ENCODE measurements around the gene CTBS.
A peak's percentile ranks its signal among the peaks of the same experiment; 100 is the strongest.
"Not testable (repeated sequence)": the region's sequence is repeated elsewhere in the genome, so short reads cannot be mapped to it uniquely, and the experiment has no call there.

CTBS gene

DNA sequence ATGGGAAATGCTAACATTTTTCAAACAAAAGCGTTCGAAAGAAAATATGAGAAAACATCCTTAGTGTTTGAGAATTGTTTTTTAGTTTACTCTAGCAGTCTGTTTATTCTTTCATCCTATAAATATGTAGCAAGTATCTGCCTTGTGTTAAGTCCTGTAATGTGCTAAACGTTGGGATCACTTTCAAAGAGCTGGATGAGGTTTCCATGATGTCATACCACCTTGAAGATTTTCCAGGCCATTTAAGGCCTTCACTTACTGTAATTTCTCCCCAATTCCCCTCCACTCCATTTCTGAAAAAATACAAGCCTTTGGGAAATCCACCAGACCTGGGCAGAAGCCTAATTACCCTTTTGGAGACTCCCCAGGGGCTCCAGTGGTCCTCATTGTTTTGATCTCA lies 24.2 kb upstream of the CTBS start:
- Histone ChIP-seq H4K8ac (ENCODE audit: low read depth, low read length) (no peak overlapping the region), H3K18ac (ENCODE audit: low read length) (no peak overlapping the region), H4K5ac (ENCODE audit: low read length) (no peak overlapping the region), H3K4ac (ENCODE audit: low read depth, low read length) (peak overlapping the region; percentile 55), H3K4me2 (ENCODE audit: low read length) (no peak overlapping the region), H3K4me3 (ENCODE audit: low read length) (no peak overlapping the region), H2BK5ac (ENCODE audit: low read length) (no peak overlapping the region), H3K27ac (ENCODE audit: low read depth, low read length) (no peak overlapping the region), H3K36me3 (ENCODE audit: control insufficient read depth, insufficient read depth, low read length) (no peaks in the 10 kb centered on the region), H3K4me1 (ENCODE audit: control insufficient read depth, low read depth, low read length) (no peaks in the 10 kb centered on the region), H2BK15ac (replicated peaks; ENCODE audit: low read depth) (no peak overlapping the region), H3K56ac (ENCODE audit: low read length) (no peak overlapping the region), H2BK120ac (ENCODE audit: low read depth, low read length) (no peak overlapping the region), H3K23ac (ENCODE audit: low read length) (no peak overlapping the region), H2AK5ac (ENCODE audit: low read length) (no peak overlapping the region), H3K9ac (ENCODE audit: low read length) (no peak overlapping the region), H3K27me3 (ENCODE audit: insufficient read depth, low read length, poor library complexity) (no peaks in the 10 kb centered on the region), H3K79me2 (ENCODE audit: control insufficient read depth, insufficient read depth, low read length) (no peaks in the 10 kb centered on the region), H3K79me1 (ENCODE audit: low read length) (no peaks in the 10 kb centered on the region)
- no peak for DNase-seq
- no CpG with 5 or more reads among the region's 3 CpGs for WGBS (ENCODE audit: extremely low coverage, insufficient coverage, low lambda C conversion rate)

DNA sequence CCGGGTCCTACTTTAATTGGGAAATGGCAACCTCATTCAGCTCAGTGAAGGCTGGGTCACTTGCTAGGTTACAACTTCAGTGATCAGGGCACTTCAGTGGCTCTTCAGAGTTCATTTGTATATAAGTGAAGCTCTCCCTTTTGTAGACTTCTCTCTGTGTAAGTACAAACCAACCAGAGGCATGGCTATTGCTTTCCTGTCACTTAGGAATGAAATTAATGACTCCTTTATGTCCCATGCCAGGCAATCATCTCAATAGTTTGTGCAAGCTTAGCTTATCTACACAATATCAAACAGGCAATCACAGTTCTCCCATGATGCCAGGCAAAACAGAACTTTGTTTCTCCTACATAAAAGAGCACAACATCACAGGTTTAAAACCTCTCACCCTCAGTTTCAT lies 22.8 kb upstream of the CTBS start:
- Histone ChIP-seq H3K4me2 (ENCODE audit: low read length) (no peak overlapping the region), H3K9ac (ENCODE audit: low read length) (no peak overlapping the region), H2BK15ac (replicated peaks; ENCODE audit: low read depth) (no peak overlapping the region), H2BK120ac (ENCODE audit: low read depth, low read length) (no peak overlapping the region), H2AK5ac (ENCODE audit: low read length) (no peak overlapping the region), H2BK5ac (ENCODE audit: low read length) (no peak overlapping the region), H3K18ac (ENCODE audit: low read length) (no peak overlapping the region), H3K4ac (ENCODE audit: low read depth, low read length) (no peak overlapping the region), H3K23ac (ENCODE audit: low read length) (no peak overlapping the region), H3K36me3 (ENCODE audit: control insufficient read depth, insufficient read depth, low read length) (no peaks in the 10 kb centered on the region), H3K56ac (ENCODE audit: low read length) (no peak overlapping the region), H4K5ac (ENCODE audit: low read length) (no peak overlapping the region), H3K4me3 (ENCODE audit: low read length) (no peak overlapping the region), H4K8ac (ENCODE audit: low read depth, low read length) (no peak overlapping the region), H3K79me1 (ENCODE audit: low read length) (no peaks in the 10 kb centered on the region), H3K79me2 (ENCODE audit: control insufficient read depth, insufficient read depth, low read length) (no peaks in the 10 kb centered on the region), H3K27me3 (ENCODE audit: insufficient read depth, low read length, poor library complexity) (no peaks in the 10 kb centered on the region), H3K4me1 (ENCODE audit: control insufficient read depth, low read depth, low read length) (no peaks in the 10 kb centered on the region), H3K27ac (ENCODE audit: low read depth, low read length) (no peak overlapping the region)
- WGBS (ENCODE audit: extremely low coverage, insufficient coverage, low lambda C conversion rate): no CpG with 5 or more reads among the region's 1 CpG
- DNase-seq: no peak

DNA sequence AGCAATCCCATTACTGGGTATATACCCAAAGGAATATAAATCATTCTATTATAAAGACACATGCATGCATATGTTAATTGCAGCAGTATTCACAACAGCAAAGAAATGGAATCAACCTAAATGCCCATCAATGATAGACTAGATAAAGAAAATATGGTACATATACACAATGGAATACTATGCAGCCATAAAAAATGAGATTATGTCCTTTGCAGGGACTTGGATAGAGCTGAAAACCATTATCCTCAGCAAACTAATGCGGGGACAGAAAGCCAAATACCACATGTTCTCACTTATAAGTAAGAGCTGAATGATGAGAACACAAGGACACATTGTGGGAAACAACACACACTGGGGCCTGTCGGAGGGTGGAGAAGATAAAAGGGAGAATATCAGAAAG lies 20.7 kb upstream of the CTBS start:
- H4K8ac ChIP-seq (ENCODE audit: low read depth, low read length); H2AK5ac ChIP-seq (ENCODE audit: low read length); H3K36me3 ChIP-seq (ENCODE audit: control insufficient read depth, insufficient read depth, low read length); H3K56ac ChIP-seq (ENCODE audit: low read length); H3K79me1 ChIP-seq (ENCODE audit: low read length); H3K18ac ChIP-seq (ENCODE audit: low read length); H3K27ac ChIP-seq (ENCODE audit: low read depth, low read length); H3K23ac ChIP-seq (ENCODE audit: low read length); H3K27me3 ChIP-seq (ENCODE audit: insufficient read depth, low read length, poor library complexity); H3K79me2 ChIP-seq (ENCODE audit: control insufficient read depth, insufficient read depth, low read length); DNase-seq; H3K9ac ChIP-seq (ENCODE audit: low read length); H3K4me3 ChIP-seq (ENCODE audit: low read length); H3K4me1 ChIP-seq (ENCODE audit: control insufficient read depth, low read depth, low read length); H2BK120ac ChIP-seq (ENCODE audit: low read depth, low read length); H2BK15ac ChIP-seq (replicated peaks; ENCODE audit: low read depth); H2BK5ac ChIP-seq (ENCODE audit: low read length); H4K5ac ChIP-seq (ENCODE audit: low read length); H3K4ac ChIP-seq (ENCODE audit: low read depth, low read length); H3K4me2 ChIP-seq (ENCODE audit: low read length): not testable (repeated sequence)
- no CpG with 5 or more reads among the region's 2 CpGs for WGBS (ENCODE audit: extremely low coverage, insufficient coverage, low lambda C conversion rate)

DNA sequence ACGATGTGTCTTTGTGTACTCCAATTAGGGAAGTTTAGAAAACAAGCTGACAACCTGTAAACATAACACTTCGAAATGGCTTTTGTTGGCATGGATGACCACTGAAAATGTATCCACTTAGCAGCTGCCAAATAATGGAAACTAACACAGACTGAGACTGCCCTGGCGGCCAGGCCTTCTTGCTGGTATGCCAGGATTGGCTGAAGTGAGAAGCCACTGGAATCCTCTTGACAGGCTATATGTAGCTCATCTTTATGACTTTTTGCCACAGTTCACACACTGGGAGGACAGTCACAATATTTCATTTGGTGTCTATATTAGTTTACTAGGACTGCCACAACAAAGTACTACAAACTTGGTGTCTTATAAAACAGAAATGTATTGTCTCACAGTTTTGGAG lies 12.9 kb upstream of the CTBS start:
- Histone ChIP-seq H3K4me3 (ENCODE audit: low read length) (no peak overlapping the region), H2BK5ac (ENCODE audit: low read length) (no peak overlapping the region), H3K56ac (ENCODE audit: low read length) (no peak overlapping the region), H3K79me1 (ENCODE audit: low read length) (no peaks in the 10 kb centered on the region), H2BK15ac (replicated peaks; ENCODE audit: low read depth) (no peak overlapping the region), H3K4me1 (ENCODE audit: control insufficient read depth, low read depth, low read length) (peaks cover 2% of the 10 kb centered on the region), H3K4ac (ENCODE audit: low read depth, low read length) (no peak overlapping the region), H3K27ac (ENCODE audit: low read depth, low read length) (no peak overlapping the region), H4K5ac (ENCODE audit: low read length) (no peak overlapping the region), H4K8ac (ENCODE audit: low read depth, low read length) (no peak overlapping the region), H3K23ac (ENCODE audit: low read length) (no peak overlapping the region), H3K9ac (ENCODE audit: low read length) (no peak overlapping the region), H3K79me2 (ENCODE audit: control insufficient read depth, insufficient read depth, low read length) (no peaks in the 10 kb centered on the region), H2BK120ac (ENCODE audit: low read depth, low read length) (no peak overlapping the region), H3K4me2 (ENCODE audit: low read length) (no peak overlapping the region), H3K27me3 (ENCODE audit: insufficient read depth, low read length, poor library complexity) (no peaks in the 10 kb centered on the region), H2AK5ac (ENCODE audit: low read length) (no peak overlapping the region), H3K36me3 (ENCODE audit: control insufficient read depth, insufficient read depth, low read length) (no peaks in the 10 kb centered on the region), H3K18ac (ENCODE audit: low read length) (no peak overlapping the region)
- no CpG with 5 or more reads among the region's 3 CpGs for WGBS (ENCODE audit: extremely low coverage, insufficient coverage, low lambda C conversion rate)
- no peak for DNase-seq

DNA sequence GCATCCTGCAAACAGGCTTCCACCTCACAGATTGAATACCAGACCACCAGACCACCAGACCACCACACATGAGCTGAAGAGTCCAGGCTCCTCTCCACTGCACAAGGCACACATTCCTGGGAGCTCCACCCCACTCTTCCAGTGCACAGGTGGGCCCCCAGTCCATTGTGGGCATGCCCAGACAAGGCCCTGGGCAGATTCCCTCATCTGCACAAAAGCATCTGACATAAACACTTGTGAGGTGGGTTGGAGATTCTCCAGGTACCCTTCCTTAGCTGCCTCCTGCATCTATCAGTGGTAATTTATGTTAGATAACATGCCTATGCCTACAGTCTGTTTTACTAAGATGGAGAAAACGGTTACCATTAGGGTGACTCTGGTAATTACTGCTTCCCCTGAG lies 11.6 kb upstream of the CTBS start:
- Histone ChIP-seq H4K5ac (ENCODE audit: low read length) (no peak overlapping the region), H3K4me1 (ENCODE audit: control insufficient read depth, low read depth, low read length) (peaks cover 2% of the 10 kb centered on the region), H2BK5ac (ENCODE audit: low read length) (no peak overlapping the region), H2BK15ac (replicated peaks; ENCODE audit: low read depth) (no peak overlapping the region), H3K27me3 (ENCODE audit: insufficient read depth, low read length, poor library complexity) (no peaks in the 10 kb centered on the region), H3K4ac (ENCODE audit: low read depth, low read length) (no peak overlapping the region), H3K9ac (ENCODE audit: low read length) (no peak overlapping the region), H2AK5ac (ENCODE audit: low read length) (no peak overlapping the region), H3K4me2 (ENCODE audit: low read length) (no peak overlapping the region), H3K36me3 (ENCODE audit: control insufficient read depth, insufficient read depth, low read length) (no peaks in the 10 kb centered on the region), H3K4me3 (ENCODE audit: low read length) (no peak overlapping the region), H2BK120ac (ENCODE audit: low read depth, low read length) (no peak overlapping the region), H3K23ac (ENCODE audit: low read length) (no peak overlapping the region), H4K8ac (ENCODE audit: low read depth, low read length) (no peak overlapping the region), H3K56ac (ENCODE audit: low read length) (no peak overlapping the region), H3K27ac (ENCODE audit: low read depth, low read length) (no peak overlapping the region), H3K79me1 (ENCODE audit: low read length) (no peaks in the 10 kb centered on the region), H3K79me2 (ENCODE audit: control insufficient read depth, insufficient read depth, low read length) (no peaks in the 10 kb centered on the region), H3K18ac (ENCODE audit: low read length) (no peak overlapping the region)
- no peak for DNase-seq
- no CpG with 5 or more reads among the region's 1 CpG for WGBS (ENCODE audit: extremely low coverage, insufficient coverage, low lambda C conversion rate)

DNA sequence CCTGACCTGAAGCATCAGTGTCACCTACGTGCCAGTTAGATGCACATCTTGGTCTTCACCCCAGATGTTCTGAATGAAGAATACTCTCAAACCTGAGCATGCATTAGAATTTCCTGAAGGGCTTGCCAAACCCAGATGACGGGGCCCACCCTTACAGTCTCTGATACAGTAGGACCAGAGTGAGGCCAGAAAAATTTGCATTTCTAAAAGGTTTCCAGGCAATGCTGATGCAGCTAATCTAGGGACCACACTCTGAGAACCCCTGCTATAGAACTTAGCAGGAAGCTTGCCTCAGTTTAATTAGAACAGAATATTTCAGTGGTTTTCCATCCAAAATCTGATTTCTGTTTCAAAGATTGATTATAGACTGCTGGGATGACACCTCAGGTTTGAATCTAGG lies 9.9 kb upstream of the CTBS start:
- no peak overlapping the region for H3K23ac ChIP-seq (ENCODE audit: low read length)
- no peak overlapping the region for H3K9ac ChIP-seq (ENCODE audit: low read length)
- H3K36me3 ChIP-seq (ENCODE audit: control insufficient read depth, insufficient read depth, low read length): no peaks in the 10 kb centered on the region
- no CpG with 5 or more reads among the region's 2 CpGs for WGBS (ENCODE audit: extremely low coverage, insufficient coverage, low lambda C conversion rate)
- H2BK120ac ChIP-seq (ENCODE audit: low read depth, low read length): no peak overlapping the region
- no peak overlapping the region for H2BK15ac ChIP-seq (replicated peaks; ENCODE audit: low read depth)
- peak overlapping the region; percentile 20 for H3K18ac ChIP-seq (ENCODE audit: low read length)
- H3K27me3 ChIP-seq (ENCODE audit: insufficient read depth, low read length, poor library complexity): no peaks in the 10 kb centered on the region
- H3K56ac ChIP-seq (ENCODE audit: low read length): no peak overlapping the region
- H2BK5ac ChIP-seq (ENCODE audit: low read length): no peak overlapping the region
- no peaks in the 10 kb centered on the region for H3K79me1 ChIP-seq (ENCODE audit: low read length)
- no peak overlapping the region for H3K4ac ChIP-seq (ENCODE audit: low read depth, low read length)
- H3K4me1 ChIP-seq (ENCODE audit: control insufficient read depth, low read depth, low read length): peaks cover 2% of the 10 kb centered on the region
- no peak overlapping the region for H3K27ac ChIP-seq (ENCODE audit: low read depth, low read length)
- DNase-seq: no peak
- no peak overlapping the region for H2AK5ac ChIP-seq (ENCODE audit: low read length)
- no peak overlapping the region for H4K8ac ChIP-seq (ENCODE audit: low read depth, low read length)
- no peaks in the 10 kb centered on the region for H3K79me2 ChIP-seq (ENCODE audit: control insufficient read depth, insufficient read depth, low read length)
- no peak overlapping the region for H3K4me2 ChIP-seq (ENCODE audit: low read length)
- H4K5ac ChIP-seq (ENCODE audit: low read length): no peak overlapping the region
- H3K4me3 ChIP-seq (ENCODE audit: low read length): no peak overlapping the region

Measured in mesendoderm (in vitro differentiated cells).